Glomerular endothelial cell (primary cell): ENCODE data around the gene SHLD1. TPM values are rescaled to one million over a fixed set of nuclear protein-coding genes. Genes with fewer than 3 reads are reported as not detected.

Experiments used
- DNase-seq: peaks from one replicate; pipeline ENCODE4 v3.0.0-alpha.2; 2011; ENCODE audit warnings: low read depth, low spot score; ENCODE audit errors: extremely low read depth
- total RNA-seq: library from RNA; depleted of rRNA; stranded (reverse); fragments of >200 nt; gene quantifications from 2 replicates; pipeline ENCODE4 v1.2.3, GENCODE V29; 2015

The SHLD1 gene
- total RNA-seq, 1 donor from 2014 or later = 2.7 TPM

DNA sequence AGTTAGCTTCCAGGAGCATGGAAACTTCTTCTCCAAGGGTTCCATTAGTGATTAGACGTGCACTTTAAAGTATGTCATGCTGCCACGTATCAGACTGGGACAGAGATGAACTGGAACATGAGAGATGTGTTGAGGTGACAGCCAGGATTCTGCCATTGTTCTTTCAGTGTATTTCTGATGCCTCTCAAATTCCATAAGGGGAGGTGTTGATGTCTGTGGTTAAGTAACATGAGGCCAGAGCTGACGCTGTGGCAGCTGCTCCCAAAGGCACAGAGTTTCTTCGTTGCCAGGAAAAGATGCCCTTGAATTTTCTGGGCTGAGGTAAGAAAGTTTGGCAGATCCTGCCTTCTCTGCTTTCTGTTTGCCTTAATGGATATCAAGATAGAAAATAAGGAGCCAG is 136.6 kb downstream of the SHLD1 start:
- DNase-seq = no peak

GRCh38 chr20:5887386-5887785 is 137.2 kb downstream of the SHLD1 start:
- no peak for DNase-seq

DNA sequence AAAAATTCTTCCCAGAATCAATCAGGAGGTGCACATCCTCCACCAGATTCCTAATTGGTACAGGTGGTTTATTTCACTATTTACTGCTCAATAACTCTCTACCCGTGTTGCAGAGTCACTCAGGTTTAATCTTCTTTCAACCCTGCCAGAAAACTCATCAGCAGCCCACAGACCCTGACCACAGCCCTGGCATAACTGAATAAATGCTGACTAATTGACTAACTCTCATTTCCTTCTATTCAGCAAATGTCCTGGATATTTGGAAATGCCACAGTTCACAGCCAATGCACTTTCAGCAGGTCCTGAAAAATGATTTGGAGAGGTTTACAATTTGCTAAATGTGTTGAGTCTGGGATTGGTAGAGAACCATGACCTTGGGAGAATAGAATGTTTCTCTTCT is 137.8 kb downstream of the SHLD1 start:
- no peak for DNase-seq

- no peak for DNase-seq
Measured at GRCh38 chr20:5890773-5891441, 140.7 kb downstream of the SHLD1 start.

- DNase-seq = no peak
Measured at GRCh38 chr20:5893052-5893451, 142.9 kb downstream of the SHLD1 start.

DNA sequence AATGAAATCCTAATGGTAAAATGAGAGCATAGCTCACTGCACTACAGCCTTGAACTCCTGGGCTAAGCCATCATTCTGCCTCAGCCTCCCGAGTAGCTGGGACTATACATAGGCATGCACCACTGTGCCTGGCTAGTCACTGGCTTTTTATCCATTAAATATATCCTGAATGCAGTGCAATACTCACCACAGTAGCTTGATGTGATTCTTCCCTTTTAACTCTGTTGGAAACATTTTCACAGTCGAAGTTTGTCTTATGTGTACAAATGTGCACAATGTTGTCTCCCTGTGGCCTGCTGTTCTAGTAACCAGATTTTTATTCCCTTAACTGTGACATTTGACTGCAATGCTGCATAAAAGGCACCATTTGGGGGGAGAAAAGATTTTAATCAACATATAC is 143.4 kb downstream of the SHLD1 start:
- no peak for DNase-seq

- no peak for DNase-seq
Measured at GRCh38 chr20:5895626-5896025, 145.4 kb downstream of the SHLD1 start.

- no peak for DNase-seq
Measured at GRCh38 chr20:5899444-5899843, 149.2 kb downstream of the SHLD1 start.

DNA sequence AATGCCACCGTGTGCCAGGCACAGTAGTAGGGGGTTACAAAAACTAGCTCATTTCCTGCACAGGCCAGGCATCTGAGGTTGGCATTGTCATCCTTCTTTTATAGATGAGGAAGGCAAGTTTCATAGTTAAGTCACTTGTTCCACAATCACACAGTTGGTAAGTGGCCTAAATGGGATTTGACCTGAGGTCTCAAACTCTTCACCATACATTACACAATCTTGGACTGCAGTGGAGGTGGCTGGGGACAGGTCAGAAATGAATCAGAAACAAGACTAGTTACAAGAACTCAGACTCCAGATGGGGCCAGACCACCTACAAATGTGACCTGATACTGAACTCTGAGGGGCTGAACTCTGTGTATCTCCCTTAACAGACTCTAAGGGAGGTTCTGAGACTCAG is 150.7 kb downstream of the SHLD1 start:
- no peak for DNase-seq

DNA sequence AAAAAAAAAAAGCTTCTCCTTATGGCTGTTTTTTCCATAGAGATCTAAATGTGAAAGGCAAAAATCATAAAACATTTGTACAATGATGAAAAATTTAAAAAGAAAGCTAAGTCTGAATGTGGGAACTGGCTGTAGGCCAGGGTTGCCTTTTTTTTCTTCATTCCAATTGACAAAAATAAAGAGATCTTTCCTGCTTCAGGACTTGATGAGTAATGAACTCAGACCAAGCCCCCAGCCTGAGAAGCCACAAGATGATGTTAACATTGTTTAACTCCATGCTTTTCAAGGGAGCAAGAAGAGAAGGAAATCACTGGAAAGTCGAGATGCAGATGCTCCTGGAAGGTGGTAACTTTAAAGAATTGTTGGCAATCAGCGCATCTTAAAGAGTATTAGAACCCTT is 158.8 kb downstream of the SHLD1 start:
- DNase-seq = no peak

DNA sequence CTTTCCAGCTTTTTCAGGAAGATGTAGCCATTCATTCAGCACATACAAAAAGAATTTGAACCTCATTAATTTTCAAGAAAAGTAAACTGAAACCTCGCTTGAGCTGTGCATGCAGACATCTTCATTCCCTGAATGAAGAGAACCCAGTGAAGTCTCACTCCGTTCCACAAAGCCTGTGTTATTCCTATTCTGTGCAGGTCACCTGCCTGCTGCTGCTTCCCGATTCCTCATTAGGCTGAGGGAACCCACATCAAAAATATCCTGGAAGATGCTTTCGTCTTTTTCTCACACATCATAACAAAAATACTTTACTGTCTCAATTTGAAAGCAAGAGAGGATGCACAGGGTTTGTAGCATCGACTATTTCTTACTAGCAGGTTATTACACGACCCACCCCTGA is 160.0 kb downstream of the SHLD1 start:
- DNase-seq = no peak

DNA sequence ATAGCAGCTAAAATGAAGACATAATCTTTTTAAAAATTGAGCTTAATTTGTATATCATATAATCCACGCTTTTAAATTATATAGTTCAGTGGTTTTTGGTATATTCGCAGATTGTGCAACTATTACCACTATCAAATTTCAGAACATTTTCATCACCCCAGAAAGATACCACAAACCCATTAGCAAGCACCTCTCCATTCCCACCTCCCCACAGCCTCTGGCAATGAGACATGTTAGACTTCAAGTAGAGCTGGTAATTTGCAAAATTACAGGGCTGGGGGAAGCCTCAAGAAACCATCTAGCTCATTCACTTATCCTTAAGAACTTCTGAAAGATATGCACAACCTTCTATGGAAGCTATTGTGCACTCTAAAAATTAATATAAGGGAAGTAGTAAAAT is 163.0 kb downstream of the SHLD1 start:
- DNase-seq = no peak

Other genes with a start within 250 kb of the SHLD1 start
- 11.7 and 17.3 TPM in 2 replicates for gene GPCPD1, start 139.4 kb upstream of the SHLD1 start, total RNA-seq
- 0.78 TPM in 1 of 2 replicates, not detected in the other for gene CHGB, start 161.1 kb downstream of the SHLD1 start, total RNA-seq
- 6.1 and 8.0 TPM in 2 replicates for gene TRMT6, start 200.1 kb downstream of the SHLD1 start, total RNA-seq
- 4.6 and 4.7 TPM in 2 replicates for gene MCM8, start 200.3 kb downstream of the SHLD1 start, total RNA-seq